CD4-positive, alpha-beta T cell treated with Interleukin-10 for 1 hour (primary cell): Measurements from ENCODE around the gene MRRF.

Experiments used
- DNase-seq: peaks from one replicate; pipeline ENCODE4 v3.0.0-alpha.2; 2020

MRRF gene

DNA sequence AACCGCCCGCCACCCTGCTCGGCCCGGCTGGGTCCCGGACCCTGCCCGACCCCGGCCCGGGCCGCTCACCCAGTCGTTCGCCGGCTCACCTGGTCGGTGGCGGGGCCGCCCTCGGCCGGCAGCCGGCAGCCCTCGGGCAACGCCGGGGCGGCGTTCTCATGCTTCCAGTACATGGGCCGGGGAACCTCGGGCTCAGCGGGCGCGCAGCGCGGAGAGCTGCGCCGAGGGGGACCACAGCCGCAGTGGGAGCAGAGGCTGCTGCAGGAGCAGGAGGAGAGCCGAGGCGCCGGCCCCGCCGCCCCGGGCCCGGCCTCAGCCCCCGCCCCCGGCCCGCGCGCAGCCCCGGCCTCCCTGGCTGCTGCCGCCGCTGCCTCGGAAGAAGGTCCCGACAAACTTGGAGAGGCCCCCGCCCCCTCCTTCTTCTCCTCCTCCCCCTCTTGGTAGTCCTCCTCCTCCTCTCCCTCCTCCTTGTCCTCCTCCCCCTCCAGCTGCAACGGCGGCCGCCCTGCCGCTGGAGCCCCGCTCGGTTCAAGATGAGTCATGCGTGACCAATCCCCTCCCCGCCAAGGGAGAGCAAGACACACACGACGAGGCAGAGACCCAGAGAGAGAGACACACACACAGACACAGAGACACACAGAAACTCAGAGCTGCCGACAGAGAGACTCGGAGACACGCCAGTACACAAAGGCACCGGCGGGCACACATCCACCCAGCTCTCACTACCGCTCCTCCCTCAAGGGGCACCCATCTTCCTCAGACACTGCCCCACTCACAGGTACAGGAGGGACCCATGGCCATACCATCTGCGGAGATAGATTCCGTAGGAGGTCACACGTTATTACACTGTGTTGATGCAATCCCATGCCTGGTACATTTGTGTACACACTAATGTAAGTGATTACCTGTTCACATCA, 35.9 kb upstream of the MRRF start, which contains the start of gene LHX6:
LHX6 (minus strand) TSS at position 390 of the 917 bp plus-strand sequence; CDS start at position 173, 217 bp downstream.
- no peak for DNase-seq

- no peak for DNase-seq
These were observed 35.2 kb upstream of the MRRF start for GRCh38 chr9:122229485-122229837.

- no peak for DNase-seq
These were observed 31.8 kb upstream of the MRRF start for GRCh38 chr9:122232796-122233306.

DNA sequence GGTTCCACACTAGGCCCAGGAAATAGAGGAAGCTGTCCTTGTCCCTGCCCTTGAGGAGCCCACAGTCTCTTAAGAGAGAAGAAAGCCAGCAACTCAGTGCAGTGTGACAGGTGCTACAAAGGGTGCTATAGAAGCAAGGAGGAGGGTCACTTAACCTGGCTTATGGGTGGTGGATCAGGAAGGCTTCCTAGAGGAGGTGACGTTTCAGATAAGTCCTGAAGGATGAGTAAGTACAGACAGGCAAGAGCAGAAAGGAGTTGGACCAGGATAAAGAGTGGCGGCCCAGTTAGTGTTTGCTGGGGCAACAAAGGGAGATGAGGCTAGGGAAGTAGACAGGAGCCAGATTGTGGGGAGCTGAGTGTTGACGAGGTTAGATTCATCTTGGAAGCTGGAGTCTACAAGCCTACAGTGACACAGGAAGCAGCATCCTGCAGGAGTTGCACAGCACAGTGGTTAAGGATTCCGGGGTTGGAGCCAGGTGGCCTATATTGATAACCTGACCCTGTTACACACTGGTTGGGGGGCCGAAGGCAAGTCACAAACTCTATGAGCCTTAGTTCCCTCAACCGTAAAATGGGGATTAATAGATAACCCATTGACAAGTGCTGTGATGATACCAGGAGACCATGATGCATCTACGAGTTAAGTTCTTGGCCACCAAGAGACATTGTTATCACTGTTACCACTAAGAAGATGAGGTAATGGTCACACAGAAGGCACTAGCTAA, 30.5 kb upstream of the MRRF start:
- no peak for DNase-seq

DNA sequence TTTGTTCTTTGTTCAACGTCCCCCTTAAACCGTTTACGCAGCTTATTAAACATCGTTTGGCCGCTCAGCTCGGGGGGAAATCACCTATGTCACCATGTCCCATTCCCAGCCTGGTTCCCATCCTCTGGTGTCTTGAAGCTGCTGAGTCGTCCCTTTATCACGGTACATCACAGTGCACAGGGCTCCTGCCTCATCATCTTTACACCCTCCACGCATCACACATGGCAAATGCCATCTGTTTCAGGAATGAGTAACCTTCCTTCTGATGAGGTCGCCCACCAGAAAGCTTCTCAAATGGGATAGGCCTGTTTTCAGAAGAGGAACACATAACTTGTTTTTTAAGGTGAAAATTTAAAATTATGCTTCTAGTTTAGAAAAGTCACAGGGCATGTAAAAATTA, 28.0 kb upstream of the MRRF start:
- DNase-seq: no peak

DNA sequence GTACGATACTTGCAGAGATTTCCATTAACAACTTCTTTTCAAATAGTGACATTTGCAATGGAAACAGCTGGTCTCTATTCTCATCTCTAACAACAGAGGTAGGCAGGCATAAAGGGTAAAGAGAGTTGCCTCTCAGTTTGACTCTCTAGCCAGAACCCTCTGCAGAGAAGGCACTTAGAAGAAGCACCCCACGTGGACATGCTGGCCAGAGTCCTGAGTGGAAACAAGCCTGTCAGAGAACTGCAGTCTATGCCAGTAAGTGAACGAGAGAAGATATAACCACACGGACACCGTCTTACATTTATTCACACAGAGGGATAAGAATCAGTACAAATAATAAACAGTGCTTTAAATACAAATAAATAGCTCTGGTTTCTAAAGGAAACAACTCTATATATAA, 25.0 kb upstream of the MRRF start:
- no peak for DNase-seq

GRCh38 chr9:122244349-122244748, 20.3 kb upstream of the MRRF start:
- no peak for DNase-seq

DNA sequence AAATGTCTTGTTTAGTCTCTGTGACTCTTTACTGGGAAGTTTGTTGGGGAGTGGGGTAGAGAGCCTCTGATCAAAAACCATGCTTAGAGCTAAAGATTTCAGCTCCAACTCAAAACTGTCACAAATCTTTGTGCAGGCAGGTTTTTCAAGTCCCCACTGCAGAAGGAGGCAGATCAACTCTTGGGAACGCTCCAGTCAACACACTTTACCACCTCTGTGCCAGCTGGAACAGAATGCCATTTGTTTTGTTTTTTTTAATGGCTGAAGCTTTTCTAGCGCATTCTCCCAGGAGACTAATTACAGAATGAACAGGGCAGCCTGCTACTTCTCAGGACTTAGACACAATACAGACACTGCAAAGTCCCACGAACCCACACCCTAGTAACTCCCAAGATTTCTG, 18.0 kb upstream of the MRRF start:
- no peak for DNase-seq

GRCh38 chr9:122248448-122248865, 16.2 kb upstream of the MRRF start:
- DNase-seq: no peak

DNA sequence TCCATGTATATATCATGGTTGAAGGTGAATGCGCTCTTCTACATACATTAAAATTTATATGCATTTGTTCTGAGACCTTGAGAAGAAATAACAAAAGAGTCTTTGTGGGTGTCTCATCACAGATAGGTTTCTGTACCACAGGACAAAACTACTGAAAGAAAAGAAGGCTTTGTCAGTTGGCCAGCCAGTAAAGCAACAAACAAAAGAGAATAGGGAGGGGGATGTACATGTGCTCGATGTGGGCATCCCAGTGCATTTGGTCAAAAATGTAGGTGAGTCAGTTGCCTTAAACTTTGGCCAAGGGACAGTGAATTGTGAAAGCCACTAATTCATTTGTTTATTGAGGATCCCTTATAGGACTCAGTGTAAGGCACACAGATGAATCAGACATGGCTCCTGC, 13.3 kb upstream of the MRRF start:
- no peak for DNase-seq

GRCh38 chr9:122252796-122253195, 11.9 kb upstream of the MRRF start:
- DNase-seq: no peak

- no peak for DNase-seq
These were observed 9.9 kb upstream of the MRRF start for GRCh38 chr9:122254761-122255160.

- DNase-seq: no peak
These were observed 8.5 kb upstream of the MRRF start for GRCh38 chr9:122256206-122256605.

GRCh38 chr9:122258886-122259415, 5.7 kb upstream of the MRRF start:
- DNase-seq: no peak

DNA sequence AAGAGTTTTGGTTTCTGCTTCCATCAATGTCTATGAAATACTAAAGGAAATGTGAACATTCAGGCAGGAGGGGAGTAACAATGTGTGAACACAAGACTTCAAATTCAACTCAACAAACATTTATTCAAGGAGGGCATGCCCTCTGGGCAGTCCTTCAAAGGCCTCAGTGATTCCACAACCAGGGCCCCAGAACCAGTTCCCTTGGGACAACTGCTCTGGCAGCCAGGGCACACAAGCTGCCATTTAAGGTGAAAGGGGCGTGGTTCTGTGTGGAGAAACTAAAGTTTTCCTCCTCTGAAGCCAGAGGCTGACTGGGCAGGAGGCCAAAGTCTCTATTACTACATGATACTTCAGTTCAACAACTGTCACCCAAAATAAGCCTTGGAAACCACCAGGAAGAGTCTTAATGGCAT, 3.2 kb upstream of the MRRF start:
- DNase-seq: no peak

- no peak for DNase-seq
These were observed 2.6 kb upstream of the MRRF start for GRCh38 chr9:122262073-122262472.

DNA sequence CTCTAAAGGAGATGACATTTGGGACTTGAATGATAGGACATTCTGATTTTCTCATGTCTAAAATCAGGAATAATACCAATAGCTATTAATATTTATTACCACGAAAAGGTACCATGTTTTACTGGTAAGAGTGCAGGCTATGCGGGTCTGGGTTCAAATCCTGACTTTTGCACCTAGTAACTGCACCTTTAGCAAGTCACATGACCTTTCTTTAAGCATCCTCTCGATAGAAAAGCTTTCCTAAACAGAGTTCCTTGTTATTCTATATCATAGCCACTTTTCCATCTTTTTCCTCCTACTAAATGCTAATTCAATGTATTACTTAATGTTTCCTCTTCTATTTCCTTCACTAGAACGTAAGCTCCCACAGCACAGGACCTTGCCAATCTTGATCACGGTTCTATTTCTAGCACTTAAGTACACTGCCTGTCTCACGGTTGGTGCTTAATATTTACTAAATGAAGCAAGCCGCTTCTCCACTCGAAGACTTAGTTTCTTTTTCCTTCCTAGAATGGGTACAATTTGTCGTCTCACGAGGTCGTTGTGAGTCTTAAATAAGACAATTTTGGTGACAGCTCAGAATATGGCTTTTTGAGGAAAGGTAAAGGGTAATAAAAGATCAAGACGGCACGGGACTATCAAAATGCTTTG, 858 bp upstream of the MRRF start:
- no peak for DNase-seq

GRCh38 chr9:122265149-122265915, 650 bp downstream of the MRRF start:
- DNase-seq: peak; percentile 62

- no peak for DNase-seq
These were observed 3.5 kb downstream of the MRRF start for GRCh38 chr9:122268041-122268814.

GRCh38 chr9:122274055-122274454, 9.4 kb downstream of the MRRF start:
- DNase-seq: no peak

DNA sequence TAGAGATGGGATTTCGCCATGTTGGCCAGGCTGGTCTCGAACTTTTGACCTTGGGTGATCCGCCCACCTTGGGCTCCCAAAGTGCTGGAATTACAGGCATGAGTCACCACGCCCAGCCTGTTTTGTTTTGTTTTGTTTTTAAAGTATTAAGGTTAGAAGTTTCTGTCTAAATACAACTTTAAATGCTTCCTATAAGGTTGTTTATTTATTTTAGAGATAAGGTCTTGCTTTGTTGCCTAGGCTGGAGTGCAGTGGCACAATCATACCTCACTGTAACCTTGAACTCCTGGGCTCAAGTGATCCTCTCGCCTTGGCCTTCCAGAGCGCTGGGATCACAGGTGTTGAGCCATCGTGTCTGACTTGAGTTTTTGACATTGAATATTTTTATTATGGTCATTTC, 11.4 kb downstream of the MRRF start:
- DNase-seq: no peak
